HG03280 (cell line): ENCODE measurements around the gene FAM118B.
A peak's percentile ranks its signal among the peaks of the same experiment; 100 is the strongest.

Experiments
- ATAC-seq: cut with Tn5 transposase; IDR thresholded peaks from one replicate; pipeline ENCODE4 v1.9.1; 2021; ENCODE audit warnings: mild to moderate bottlenecking, moderate library complexity; ENCODE audit not compliant: unreplicated experiment

Gene FAM118B

DNA sequence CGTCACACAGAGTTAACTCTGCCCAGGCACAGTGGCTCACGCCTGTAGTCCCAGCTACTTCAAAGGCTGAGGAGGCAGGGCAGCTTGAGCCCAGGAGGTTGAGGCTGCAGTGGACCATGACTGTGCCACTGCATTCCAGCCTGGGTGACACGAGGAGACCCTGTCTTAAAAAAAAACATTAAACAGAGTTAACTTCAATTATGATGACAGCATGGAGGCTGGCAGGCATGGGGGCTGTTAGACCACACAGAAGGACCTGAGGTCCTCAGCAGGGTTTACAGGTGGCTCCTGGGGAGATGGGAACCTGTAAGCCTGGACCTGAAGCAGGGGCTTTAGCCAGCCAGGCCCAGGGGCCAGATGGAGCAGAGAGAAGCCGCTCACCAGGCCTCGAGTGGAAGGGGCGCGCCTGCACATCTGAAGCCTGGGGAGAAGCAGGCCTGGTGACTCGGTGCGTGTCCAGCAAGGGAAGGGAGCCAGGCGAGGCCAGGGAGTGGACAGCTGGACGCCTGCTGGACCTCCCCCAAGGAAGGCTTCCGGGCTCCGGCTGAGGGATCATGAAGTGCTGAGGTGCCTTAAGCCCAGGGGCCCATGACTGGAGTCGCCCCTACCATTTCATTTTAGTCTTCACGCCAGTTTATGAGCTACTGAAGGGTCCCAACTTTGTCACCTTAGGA, 25.4 kb upstream of the FAM118B start:
- ATAC-seq = no peak

DNA sequence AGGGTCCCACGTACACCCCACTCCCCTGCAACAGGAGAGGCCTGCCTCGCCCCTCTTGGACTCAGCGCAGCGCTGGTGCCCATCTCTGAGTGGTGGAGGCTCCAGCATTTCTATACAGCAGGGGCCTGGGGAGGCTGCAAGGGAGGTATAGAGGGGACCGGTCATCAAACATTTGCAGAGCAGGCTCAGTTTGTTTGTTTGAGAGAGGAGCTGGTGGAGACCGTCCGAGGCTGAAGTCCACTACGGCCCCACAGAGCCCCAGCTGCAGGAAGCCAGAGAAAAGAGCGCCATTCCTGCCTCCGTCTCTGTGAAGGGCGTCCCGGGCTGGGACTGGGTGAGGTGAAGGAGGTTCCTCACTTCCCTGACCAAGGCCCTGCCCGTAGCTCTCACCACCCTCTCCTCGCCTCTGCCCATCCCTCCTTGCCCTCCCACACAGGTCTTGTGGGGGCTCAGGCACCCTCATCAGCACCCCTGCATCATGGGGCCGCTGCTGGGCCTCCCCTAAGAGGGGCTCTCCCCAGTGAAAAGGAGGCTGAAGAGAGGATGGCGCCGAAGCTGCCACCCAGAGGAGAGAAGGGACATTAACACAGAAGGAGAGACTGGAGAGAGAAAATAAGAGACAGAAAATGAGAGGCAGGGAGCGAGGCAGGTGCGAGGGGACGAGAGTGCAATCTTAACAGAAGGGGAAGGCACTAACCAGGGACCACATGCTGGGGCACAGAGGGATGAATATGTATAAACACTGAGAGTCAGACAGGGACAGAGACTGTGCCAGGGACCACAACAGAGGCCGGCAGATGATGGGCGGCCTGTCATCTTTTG, 24.7 kb upstream of the FAM118B start:
- no peak for ATAC-seq

DNA sequence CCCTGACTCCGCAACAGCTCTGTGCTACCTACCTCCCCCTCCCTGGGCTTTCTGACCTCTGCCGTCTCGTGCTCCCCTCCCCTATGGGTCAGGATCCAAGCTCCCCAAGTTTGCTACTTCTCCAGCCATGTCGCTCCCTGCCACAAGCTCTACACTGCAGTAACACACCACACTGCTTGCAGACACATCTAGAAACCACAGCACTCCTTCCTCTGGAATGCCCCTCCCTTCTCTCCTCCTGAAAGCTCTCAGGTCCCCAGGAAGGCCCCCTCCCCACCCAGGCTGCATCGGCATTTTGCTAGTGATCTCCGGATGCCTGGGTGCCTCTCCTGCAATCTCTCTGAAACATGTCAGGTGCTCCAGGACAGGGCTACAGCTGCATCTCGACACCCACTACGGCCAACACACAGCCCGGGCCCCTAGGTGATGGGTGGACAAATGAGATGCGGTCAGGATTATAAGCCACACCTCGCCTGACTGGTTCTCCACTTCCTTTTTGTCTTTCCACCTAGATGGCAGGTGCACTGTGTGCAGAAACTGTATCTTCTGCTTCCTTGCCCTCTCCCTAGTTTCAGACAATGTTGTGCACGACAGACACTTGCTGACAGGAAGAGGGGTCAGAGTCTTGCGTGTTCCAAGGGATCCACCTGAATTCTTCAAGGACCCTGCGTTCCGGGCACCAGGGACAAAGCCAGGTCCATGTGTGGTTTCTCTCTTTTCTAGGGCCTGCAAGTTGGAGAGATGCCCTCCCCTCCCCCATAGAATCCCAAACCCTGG, 23.1 kb upstream of the FAM118B start:
- peak; percentile 74 for ATAC-seq

DNA sequence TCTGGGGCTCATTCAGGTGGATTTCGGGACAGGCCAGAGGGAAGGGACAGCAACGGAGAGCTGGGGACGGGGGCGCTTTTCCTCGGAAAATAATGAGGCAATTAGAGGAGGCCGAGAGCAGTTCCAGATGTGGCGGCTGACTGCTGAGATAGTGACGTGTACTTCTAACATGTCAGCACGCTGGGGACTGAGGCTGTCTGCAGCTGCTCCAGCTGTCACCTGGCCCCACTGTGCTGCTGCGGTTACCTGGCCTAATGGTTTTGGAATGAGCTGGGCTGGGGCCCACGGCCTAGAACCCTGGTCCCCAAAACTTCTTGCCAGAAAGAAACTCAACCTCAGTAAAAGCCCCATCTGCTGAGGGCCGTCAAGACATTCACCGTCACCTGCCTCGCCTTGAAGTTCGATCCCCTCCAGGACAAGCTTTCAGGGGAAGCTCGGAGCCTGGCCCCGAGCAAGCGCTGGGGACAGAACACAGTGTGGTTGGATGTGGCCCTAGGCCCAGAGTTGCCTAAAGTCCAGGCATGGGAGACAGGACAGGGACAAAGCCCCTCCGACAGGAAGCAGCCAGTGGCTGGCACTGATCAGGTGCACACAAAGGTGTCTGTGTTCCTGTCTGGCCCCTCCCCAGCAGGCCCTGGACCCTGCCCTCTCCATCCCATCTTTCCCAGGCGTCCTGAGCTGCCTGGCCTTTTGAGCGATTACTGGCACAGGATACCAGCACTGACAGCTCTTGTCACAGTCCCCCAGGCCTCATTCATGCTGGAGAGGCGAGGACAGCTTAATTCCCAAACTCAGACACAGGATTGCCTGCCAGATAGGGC, 22.3 kb upstream of the FAM118B start:
- peak; percentile 76 for ATAC-seq

DNA sequence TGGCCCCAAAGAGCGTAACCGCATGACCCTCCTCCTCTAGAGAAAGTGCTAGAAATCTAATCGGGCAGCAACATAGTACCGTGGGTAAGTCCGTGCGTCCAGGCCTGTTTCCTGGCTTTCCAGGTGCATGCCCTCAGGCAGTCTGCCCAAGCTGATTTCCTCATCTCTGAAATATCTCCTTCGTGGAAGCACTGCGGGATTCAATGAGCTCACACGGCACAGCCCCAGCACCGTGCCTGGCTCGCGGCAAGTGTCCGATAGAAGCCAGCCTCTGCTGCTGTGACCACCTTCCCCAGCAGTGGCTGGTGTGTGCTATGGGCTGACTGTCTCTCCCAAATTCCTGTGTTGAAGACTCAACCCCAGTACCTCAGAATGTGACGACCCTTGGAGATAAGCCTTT, 20.8 kb upstream of the FAM118B start:
- ATAC-seq = no peak

DNA sequence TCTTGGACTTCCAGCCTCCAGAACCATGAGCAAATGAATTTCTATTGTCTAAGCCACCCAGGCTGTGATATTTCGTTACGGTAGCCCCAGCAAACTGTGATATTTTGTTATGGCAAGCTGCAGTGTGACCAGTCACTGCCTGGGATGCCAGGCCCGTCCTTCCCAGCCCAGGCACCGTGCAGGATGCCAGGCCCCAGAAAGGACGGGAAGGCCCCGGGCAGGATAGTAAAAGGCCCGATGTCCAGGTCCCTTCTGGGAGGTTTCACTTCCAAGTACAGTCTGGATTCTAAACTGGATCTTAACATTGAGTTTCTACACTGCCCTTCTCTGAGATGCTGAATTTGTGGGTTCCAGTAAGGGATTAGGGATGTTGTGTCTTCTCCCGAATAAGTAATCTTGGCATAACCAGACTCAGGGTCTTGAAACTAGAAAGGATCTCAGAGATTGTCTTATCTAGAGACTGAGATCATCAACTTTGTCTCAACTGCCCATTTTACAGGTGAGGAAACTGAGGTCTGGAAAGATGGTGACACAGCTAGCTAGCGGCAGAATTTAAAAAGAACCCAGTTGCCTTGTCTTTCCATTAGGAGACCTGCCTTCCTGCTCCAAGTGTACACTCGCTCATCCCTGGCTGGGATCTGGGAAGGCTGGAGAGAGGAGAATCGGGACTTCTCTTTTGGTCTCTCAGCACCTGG, 20.1 kb upstream of the FAM118B start:
- ATAC-seq = no peak

DNA sequence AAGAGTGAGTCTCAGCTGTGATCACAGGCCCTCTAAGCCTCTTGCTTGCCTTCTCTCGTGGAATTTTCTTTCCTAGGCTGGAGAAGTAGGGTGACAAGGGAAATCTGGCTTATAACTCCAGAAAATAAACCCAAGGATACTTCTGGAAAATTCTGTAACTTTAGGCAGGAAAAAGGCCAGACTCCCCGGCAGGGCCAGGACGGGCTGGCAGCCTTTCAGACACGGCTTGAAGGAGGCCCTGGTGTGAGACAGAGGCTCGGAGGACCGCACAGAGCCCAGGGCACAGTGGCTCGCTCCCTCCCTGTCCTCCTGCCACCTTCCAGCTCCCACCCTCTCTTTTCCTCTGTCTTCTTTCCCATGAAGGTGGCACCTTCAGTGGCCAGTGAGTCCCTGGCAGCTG, 19.2 kb upstream of the FAM118B start:
- no peak for ATAC-seq

DNA sequence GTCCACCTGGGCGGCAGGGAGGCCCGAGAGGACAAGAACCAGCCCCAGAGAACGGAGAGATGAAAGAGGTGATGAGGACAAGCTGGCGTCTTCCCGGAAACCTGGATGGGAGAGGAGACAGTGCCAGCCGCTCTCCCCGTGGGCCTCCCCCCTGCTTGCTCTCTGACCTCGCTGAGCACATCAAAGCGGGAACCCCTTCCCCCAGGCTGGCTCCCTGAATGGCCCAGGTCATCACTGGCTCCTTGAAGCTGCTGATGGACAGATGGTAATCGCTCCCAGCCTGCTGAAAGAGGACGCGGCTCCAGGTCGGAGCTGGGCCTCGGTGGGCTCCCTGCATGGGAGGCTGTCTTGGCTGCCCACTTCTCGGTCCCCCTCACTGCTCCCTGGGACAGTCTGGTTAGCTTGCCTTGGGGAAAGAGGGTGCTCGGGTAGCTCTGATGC, 18.5 kb upstream of the FAM118B start:
- no peak for ATAC-seq

DNA sequence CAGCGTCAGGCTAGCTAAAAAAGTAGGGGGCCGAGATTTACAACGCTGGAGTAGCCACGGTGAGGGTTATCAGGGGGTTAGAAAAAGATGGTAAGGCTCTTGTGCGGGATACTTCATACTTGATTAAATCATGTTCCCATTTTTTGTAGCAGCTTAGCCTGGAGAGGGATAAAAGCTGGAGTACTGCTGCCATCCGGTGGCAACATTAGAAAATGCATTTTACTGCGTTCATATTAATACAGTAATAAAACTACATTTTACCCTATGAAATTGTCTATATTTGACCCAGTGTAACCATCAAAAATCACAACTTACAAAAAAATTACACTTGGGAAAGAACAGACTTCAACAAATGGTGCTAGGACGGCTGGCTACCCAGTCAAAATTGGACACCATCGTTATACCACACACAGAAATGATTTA, 17.4 kb upstream of the FAM118B start:
- no peak for ATAC-seq

DNA sequence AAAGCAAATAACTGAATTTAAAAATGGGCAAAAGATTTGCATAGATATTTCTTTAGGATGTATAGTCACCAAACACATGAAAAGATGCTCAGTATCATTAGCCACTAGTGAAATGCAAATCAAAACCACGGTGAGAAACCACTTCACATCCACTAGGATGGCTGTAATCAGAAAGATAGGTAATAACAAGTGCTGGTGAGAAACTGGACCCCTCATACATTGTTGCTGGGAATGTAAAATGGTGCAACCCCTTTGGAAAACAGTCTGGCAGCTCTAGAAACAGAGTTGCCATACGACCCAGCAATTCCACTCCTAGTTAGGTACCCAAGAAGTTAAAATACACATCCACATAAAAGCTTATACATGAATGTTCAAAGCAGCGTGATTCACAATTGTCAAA, 16.5 kb upstream of the FAM118B start:
- ATAC-seq = no peak

DNA sequence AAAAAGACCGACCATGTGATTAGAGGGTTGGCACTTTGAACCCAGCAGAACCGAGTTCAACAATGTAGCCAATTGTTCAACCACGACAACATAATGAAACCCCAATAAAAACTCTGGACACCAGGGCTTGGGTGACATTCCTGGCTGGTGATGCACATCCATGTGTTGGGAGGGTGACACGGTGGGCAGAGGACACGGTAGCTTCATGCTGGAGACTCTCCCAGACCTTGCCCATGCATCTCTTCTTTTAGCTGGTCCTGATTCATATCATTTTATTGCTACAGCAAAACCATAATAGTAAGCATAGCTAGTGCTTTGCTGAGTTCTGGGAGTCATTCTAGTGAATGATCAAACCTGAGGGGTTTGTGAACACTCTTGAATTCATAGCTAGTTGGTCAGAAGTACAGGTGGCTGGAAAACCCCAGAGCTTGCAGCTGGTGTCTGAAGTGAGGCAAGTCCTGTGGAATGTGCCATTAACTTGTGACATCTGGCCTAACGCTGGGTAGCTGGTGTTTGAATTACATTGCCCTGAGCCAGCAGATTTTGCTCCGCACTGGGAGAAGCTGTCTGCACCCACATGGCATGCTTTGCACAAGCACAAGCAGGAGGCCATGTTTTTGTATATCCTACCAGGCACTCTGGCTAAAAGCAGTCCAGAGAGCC, 14.2 kb upstream of the FAM118B start:
- no peak for ATAC-seq

DNA sequence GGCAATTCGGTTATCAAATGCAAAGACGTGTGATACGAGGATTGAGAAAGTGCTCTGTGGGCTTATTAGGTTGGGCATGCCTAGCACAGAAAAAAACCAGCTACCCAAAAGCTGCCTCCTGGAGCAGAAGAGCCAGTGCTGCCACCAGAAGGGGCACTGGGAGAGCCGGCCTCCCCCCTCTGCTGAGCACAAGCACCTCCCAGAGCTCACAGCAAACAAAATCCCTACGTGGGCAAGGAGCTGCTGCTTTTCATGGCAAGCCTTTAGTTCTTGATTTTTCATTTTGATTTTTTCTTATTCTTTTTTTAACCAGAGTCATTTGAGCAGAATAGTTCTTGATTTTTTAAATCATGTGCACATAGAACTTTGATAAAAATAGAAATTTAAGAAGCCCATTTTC, 12.9 kb upstream of the FAM118B start:
- ATAC-seq = no peak

DNA sequence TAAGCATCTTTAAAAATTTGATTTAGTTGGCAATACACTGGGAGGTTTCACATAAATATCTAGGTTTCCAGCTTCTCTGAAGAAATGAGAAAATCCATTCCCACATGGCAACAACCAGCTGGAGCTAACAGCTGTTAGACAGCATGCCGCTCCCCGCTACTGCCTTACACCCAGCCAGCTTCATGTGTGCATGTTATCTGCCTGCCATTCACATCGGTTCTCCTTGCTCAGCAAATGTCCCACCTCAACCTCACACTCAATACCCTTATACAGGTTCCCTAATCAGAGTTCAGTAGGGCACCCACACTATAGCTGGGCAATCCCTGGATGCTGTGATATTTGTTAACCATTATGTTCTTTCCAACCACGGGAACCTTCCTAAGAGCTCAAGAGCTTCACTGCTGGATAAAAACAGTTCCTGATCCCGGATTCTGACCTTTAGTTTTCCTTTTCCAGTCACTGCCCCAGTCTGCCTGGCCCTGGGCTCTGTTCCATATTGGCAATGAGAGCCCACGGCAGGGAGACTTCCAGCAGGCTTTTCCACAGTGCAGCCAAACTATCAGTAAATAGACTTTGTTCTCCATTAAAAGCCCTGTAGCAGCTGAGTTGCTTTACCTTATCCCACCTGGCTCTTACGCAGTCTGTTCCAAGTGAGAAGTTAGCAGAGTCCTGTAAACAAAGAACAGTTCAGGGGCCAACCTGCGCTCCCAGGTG, 8.8 kb upstream of the FAM118B start:
- no peak for ATAC-seq

DNA sequence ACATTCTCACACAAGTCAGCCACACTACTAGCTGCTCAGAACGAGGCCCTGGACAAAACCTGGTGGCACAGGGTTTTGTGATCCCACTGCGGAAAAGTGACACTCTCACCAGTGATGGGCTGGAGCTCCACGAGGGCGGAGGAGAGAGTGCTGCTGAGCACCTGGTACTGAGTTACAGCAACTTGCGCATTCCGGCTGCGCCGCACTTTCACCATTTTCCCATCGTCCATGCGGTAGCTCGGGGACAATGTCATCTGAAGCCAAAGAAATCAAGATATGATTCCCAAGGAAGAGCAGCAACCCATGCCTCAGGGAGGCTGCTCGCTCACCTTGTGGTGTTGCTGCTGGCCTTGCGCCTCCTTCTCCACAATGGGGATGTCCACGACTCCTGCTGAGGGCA, 6.2 kb upstream of the FAM118B start:
- no peak for ATAC-seq

DNA sequence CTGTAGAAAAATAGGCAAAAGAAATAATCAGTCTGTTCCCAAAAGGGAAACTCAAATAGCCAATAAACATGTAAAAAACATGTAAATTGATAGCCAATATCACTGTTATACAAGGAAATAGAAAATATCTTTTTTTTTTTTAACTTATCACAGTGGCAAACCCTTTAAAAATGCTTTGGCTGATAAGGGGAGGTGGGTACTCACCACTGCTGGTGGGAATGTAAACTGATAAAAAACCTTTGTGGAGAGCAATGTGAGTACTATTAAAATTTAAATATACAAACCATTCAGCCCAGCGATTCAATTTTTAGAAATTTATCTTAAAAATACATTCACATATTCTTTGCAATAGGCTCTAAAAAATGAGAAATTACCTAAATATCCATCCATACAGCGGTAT, 3.7 kb upstream of the FAM118B start:
- ATAC-seq = no peak

DNA sequence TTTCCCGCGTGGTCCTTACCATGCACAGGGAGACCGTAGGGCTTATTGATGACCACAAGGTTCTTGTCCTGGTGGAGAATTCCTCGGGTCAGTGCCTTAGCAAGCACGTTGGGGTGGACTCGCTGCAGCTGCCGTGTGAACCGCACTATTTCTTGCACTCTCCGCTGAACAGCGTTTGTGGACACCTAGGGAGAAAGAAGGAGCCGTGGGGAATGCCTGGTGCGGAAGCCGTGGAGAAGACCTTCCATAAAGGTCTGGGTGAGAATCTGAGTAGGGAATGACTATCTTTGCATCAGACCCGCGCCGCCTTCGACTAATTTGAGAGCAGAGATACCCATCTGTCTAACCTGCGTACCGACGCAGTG, 729 bp upstream of the FAM118B start:
- no peak for ATAC-seq

DNA sequence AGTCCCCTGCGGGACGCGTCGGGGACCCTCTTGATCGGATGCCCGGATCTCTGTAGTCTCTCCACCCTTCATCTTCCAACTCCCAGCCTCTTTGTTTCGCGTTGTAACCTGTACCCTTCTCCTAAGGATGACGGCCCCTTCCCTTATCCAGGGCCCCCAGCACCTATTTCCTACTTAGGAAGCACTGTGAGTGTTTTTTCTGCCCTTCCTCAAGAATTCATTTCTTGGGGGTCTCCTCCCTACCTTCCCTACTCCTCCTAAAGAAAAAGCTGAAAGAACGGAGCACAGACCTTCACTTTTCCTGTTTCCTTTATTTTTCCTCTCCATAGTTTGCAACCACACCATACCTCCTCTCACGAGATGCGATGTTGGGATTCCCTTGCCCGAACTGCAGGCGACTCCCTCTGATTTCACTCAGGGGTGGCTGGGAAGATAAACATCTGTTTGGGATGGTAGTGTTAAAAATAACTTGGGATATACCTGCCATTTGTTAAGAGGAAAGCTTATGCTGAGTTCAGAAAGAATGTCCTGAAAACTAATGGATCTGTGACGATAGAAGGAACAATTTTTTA, 593 bp downstream of the FAM118B start:
- ATAC-seq = no peak

DNA sequence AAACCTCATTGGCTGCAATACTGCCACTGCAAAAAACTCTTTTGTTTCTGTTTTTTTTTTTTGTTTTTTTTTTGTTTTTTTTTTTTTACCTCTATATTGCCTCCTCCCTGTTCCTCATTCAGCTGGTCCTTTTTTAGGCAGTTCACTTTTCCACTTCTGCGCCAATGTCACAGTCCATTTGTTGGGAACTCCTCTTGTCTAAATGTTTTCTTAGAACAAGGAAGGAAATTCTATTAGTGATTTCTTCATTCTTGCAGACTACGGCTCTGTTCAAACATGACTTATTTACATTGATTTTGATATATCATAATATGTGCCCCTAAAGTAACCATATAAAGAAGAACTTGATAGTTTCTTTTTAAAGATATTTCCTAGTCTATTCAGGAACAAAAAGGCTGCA, 2.9 kb downstream of the FAM118B start:
- no peak for ATAC-seq

DNA sequence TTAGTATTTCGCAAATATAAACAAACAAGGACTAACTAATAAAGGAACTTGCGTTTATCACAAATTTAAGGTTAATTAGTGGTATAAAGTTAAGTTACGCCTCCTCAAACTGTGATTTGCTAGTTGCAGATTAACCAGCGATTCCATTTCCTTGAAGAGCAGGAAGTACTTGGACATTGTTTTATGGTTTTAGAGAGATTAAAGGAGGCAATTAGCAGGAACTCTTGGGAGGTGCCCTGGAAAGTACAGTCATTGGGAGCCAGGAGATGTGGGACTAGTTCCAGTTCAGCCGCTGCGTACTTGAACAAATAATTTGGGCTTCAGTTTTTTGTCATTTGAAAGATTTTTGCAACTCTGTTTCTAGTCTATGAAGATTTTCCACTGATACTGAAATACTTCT, 3.3 kb downstream of the FAM118B start:
- no peak for ATAC-seq
